Endodermal cell (in vitro differentiated cells): Measurements from ENCODE around the gene MRGPRD. TPM values are rescaled to one million over a fixed set of nuclear protein-coding genes. Genes with fewer than 3 reads are reported as not detected.

Source experiments
- DNase-seq: peaks from one replicate; pipeline ENCODE4 v3.0.0-alpha.2; 2017
- H3K27ac ChIP-seq: 2 replicates; pipeline ENCODE4 v1.5.1; 2013; ENCODE audit warnings: mild to moderate bottlenecking, low read depth, low read length, moderate library complexity
- H3K27me3 ChIP-seq: 2 replicates; pipeline ENCODE4 v1.6.1; 2013; ENCODE audit warnings: mild to moderate bottlenecking, low read length, moderate library complexity; ENCODE audit not compliant: insufficient read depth, control insufficient read depth, poor library complexity, severe bottlenecking
- H3K36me3 ChIP-seq: 2 replicates; pipeline ENCODE4 v1.7.0; 2013; ENCODE audit warnings: mild to moderate bottlenecking, low read length, moderate library complexity; ENCODE audit not compliant: control insufficient read depth, insufficient read depth
- H3K4me1 ChIP-seq: one replicate; pipeline ENCODE4 v1.7.0; 2013; ENCODE audit warnings: low read length; ENCODE audit not compliant: control insufficient read depth, insufficient read depth
- H3K4me3 ChIP-seq: 2 replicates; pipeline ENCODE4 v1.5.1; 2013; ENCODE audit warnings: mild to moderate bottlenecking, low read length, moderate library complexity
- H3K9ac ChIP-seq: 2 replicates; pipeline ENCODE4 v1.6.1; 2013; ENCODE audit warnings: mild to moderate bottlenecking, low read length, moderate library complexity; ENCODE audit not compliant: poor library complexity, severe bottlenecking; ENCODE audit errors: extremely low read depth
- H3K9me3 ChIP-seq: 2 replicates; pipeline ENCODE4 v1.6.1; 2013; ENCODE audit warnings: mild to moderate bottlenecking, low read length, moderate library complexity; ENCODE audit not compliant: control insufficient read depth
- H3K27ac Mint-ChIP-seq: 2 replicates; pipeline ENCODE4 v1.8.0; 2020; ENCODE audit warnings: mixed read lengths
- H3K27me3 Mint-ChIP-seq: 2 replicates; pipeline ENCODE4 v1.8.0; 2021; ENCODE audit warnings: mild to moderate bottlenecking, mixed read lengths; ENCODE audit not compliant: insufficient read depth
- H3K36me3 Mint-ChIP-seq: 2 replicates; pipeline ENCODE4 v1.8.0; 2020; ENCODE audit warnings: low read depth, mixed read lengths
- H3K4me1 Mint-ChIP-seq: 2 replicates; pipeline ENCODE4 v1.8.0; 2020; ENCODE audit warnings: mixed read lengths
- H3K4me3 Mint-ChIP-seq: 2 replicates; pipeline ENCODE4 v1.8.0; 2020; ENCODE audit warnings: mild to moderate bottlenecking, moderate library complexity, mixed read lengths
- H3K9me3 Mint-ChIP-seq: 2 replicates; pipeline ENCODE4 v1.8.0; 2020; ENCODE audit warnings: mild to moderate bottlenecking, mixed read lengths
- WGBS, 2 experiments: methylation state at CpG; one replicate each; pipeline versions ENCODE4 v1.1.5 to v1.1.7; 2013; ENCODE audit warnings: missing lambda C conversion rate in 2 of 2, mixed read lengths in 1 of 2; ENCODE audit not compliant: insufficient coverage in 1 of 2, insufficient read length in 1 of 2; 5-methylcytosine and 5-hydroxymethylcytosine counted together
- long read RNA-seq, 4 experiments: library from polyadenylated mRNA in 2 of 4; library from RNA in 1 of 4; library from capped mRNA in 1 of 4; stranded (forward) in 3 of 4; unstranded in 1 of 4; transcript quantifications; one replicate each; pipeline ENCODE4 v2.0.0, GENCODE V29; 2020 to 2021; ENCODE audit warnings: inconsistent platforms in 1 of 4
- polyA plus RNA-seq, 2 experiments: library from polyadenylated mRNA; stranded (reverse); fragments of 50-300 nt; gene quantifications; one replicate each; pipeline ENCODE4 v1.2.3, GENCODE V29; 2013
- total RNA-seq, 2 donors: library from RNA; stranded (reverse); fragmentation: NEBNext Ultra II Directional in 1 of 2; extraction: Animal tissue kit (Norgen Biotek cat#: 25700) in 1 of 2; gene quantifications; 2 replicates in 1 of 2; 3 replicates in 1 of 2; pipeline ENCODE4 v1.2.1, GENCODE V29; 2021
- TF ChIP-seq, protein P1 (sequence below): fragments of 200-600 bp; sonication (generic); conservative IDR thresholded peaks from 2 replicates; pipeline ENCODE4 v1.5.0; 2021; ENCODE audit warnings: antibody characterized with exemption, mild to moderate bottlenecking

Gene MRGPRD, protein sequence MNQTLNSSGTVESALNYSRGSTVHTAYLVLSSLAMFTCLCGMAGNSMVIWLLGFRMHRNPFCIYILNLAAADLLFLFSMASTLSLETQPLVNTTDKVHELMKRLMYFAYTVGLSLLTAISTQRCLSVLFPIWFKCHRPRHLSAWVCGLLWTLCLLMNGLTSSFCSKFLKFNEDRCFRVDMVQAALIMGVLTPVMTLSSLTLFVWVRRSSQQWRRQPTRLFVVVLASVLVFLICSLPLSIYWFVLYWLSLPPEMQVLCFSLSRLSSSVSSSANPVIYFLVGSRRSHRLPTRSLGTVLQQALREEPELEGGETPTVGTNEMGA
- not detected for total RNA-seq
- polyA plus RNA-seq (2013, experiment 1 of 2): not detected
- not detected for polyA plus RNA-seq (2013, experiment 2 of 2)
- long read RNA-seq, experiment 1: 0 reads
- long read RNA-seq, experiment 2: 0 reads
- long read RNA-seq, experiment 3: 0 reads
- long read RNA-seq, experiment 4: 0 reads

DNA sequence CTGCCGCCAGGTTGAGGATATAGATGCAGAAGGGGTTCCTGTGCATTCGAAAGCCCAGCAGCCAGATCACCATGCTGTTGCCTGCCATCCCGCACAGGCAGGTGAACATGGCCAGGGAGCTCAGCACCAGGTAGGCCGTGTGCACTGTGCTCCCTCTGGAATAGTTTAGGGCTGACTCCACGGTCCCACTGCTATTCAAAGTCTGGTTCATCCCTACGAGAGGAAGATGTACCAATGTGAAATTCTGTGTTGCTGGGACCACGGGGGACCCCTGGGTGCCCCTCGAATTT lies at the start of gene MRGPRD:
Gene MRGPRD (minus strand): TSS at position 211 of the 290 bp plus-strand sequence. CDS start 0 bp downstream, at position 211.
- Histone ChIP-seq H3K9me3 (no peaks in the 10 kb centered on the region), H3K9ac (no peak within 1 kb of the TSS), H3K36me3 (no peaks in the 10 kb centered on the region), H3K27me3 (no peaks in the 10 kb centered on the region), H3K27ac (no peak within 1 kb of the TSS), H3K4me3 (no peak within 1 kb of the TSS), H3K4me1 (no peaks in the 10 kb centered on the region)
- H3K27ac Mint-ChIP-seq: no peak within 1 kb of the TSS
- no peaks in the 10 kb centered on the region for H3K4me1 Mint-ChIP-seq
- TF ChIP-seq, protein P1, sequence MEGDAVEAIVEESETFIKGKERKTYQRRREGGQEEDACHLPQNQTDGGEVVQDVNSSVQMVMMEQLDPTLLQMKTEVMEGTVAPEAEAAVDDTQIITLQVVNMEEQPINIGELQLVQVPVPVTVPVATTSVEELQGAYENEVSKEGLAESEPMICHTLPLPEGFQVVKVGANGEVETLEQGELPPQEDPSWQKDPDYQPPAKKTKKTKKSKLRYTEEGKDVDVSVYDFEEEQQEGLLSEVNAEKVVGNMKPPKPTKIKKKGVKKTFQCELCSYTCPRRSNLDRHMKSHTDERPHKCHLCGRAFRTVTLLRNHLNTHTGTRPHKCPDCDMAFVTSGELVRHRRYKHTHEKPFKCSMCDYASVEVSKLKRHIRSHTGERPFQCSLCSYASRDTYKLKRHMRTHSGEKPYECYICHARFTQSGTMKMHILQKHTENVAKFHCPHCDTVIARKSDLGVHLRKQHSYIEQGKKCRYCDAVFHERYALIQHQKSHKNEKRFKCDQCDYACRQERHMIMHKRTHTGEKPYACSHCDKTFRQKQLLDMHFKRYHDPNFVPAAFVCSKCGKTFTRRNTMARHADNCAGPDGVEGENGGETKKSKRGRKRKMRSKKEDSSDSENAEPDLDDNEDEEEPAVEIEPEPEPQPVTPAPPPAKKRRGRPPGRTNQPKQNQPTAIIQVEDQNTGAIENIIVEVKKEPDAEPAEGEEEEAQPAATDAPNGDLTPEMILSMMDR: no peak
- H3K9me3 Mint-ChIP-seq: no peaks in the 10 kb centered on the region
- no peak within 1 kb of the TSS for H3K4me3 Mint-ChIP-seq
- no peak for DNase-seq
- no peaks in the 10 kb centered on the region for H3K36me3 Mint-ChIP-seq
- 89 to 90% methylated on average over 6 to 8 of the region's 8 CpGs for WGBS, 2 experiments
- H3K27me3 Mint-ChIP-seq: no peaks in the 10 kb centered on the region

DNA sequence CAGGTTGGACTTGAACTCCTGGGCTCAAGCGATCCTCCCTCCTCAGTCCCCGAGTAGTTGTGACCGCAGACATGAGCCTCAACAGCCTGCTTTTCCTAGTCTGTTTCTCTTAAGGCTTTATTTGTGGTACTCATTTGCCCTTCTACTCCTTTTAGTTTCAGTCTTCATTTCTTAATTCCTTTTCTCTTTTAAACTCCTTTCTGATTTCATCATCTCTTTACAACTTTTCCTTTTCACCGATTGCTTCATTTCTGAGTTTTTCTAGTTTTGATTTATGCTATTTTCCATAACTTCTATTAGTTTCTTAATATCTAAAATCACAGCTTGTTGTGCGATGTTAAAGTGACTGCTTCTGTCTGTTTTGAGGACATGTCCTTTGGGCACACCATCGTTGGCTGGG lies 49.5 kb upstream of the MRGPRD start:
- Histone ChIP-seq H3K27me3 (no peaks in the 10 kb centered on the region), H3K9ac (no peak overlapping the region), H3K36me3 (no peaks in the 10 kb centered on the region), H3K9me3 (no peaks in the 10 kb centered on the region), H3K27ac (no peak overlapping the region), H3K4me1 (no peaks in the 10 kb centered on the region), H3K4me3 (no peak overlapping the region)
- no peak for DNase-seq
- TF ChIP-seq, protein P1: no peak
- Mint-ChIP-seq H3K36me3 (no peaks in the 10 kb centered on the region), H3K4me3 (no peak overlapping the region), H3K9me3 (no peaks in the 10 kb centered on the region), H3K27ac (no peak overlapping the region), H3K4me1 (no peaks in the 10 kb centered on the region), H3K27me3 (no peaks in the 10 kb centered on the region)
- WGBS, 2 experiments: 89 to 92% methylated on average over 2 to 6 of the region's 6 CpGs

DNA sequence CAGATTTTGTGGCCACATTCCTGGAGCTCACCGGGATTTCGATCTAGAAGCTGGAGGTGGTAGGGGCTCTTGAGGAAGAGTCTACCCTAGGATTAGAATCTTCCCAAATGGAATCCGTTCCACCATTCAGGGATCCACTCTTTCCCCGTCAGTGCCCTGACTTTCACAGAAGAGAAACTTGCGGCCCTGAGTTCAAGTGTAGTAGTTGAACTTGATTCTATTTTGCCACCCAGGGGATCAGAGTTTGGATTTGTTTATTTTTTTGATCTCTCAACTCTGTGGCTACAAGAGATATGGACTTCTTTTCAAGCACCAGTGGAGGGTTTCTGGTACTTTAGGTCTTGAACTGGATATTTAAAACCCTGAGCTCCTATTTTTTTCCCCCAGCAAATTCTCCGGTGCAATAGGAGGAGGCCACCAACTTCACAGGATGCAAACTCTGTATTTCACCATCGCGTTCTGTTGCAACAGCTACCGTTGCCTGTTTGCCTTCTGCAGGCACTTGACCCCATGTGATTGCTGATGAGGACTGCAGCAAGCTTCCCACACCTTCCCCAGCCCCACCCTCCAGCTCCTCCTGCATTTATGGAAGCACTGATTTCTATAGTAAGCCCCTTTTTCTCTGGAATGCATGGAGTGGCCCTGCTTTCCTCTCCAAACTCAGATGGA lies 47.1 kb upstream of the MRGPRD start:
- H3K4me3 ChIP-seq: no peak overlapping the region
- no peak overlapping the region for H3K27ac Mint-ChIP-seq
- no peaks in the 10 kb centered on the region for H3K36me3 ChIP-seq
- H3K9me3 ChIP-seq: no peaks in the 10 kb centered on the region
- TF ChIP-seq, protein P1: no peak
- no peaks in the 10 kb centered on the region for H3K9me3 Mint-ChIP-seq
- WGBS, 2 experiments: 82 to 88% methylated on average over 8 to 9 of the region's 9 CpGs
- DNase-seq: no peak
- no peaks in the 10 kb centered on the region for H3K27me3 Mint-ChIP-seq
- no peaks in the 10 kb centered on the region for H3K27me3 ChIP-seq
- H3K4me1 Mint-ChIP-seq: no peaks in the 10 kb centered on the region
- H3K36me3 Mint-ChIP-seq: no peaks in the 10 kb centered on the region
- H3K4me3 Mint-ChIP-seq: no peak overlapping the region
- H3K9ac ChIP-seq: no peak overlapping the region
- H3K4me1 ChIP-seq: no peaks in the 10 kb centered on the region
- no peak overlapping the region for H3K27ac ChIP-seq
